ENCODE data around the gene TTN.

DNA sequence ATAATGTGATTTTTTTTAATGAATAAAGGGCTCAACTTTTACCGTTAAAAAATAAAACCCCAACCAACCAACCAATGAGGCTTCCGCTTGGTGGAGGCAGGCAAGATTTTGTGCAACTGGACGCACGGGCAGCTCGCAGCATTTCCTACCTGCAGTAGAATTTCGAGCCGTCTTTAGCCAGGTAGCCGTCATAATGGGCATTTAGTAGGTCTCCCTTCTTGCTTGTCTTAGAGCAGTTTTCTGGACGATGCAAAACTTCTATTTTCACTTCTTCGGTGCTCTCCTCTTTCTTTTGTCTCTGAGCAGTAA, 329.1 kb downstream of the TTN start:
- TF ChIP-seq POLR2A (IDR thresholded peaks at IDR 0.05) = no peak
- TF ChIP-seq, protein P1, sequence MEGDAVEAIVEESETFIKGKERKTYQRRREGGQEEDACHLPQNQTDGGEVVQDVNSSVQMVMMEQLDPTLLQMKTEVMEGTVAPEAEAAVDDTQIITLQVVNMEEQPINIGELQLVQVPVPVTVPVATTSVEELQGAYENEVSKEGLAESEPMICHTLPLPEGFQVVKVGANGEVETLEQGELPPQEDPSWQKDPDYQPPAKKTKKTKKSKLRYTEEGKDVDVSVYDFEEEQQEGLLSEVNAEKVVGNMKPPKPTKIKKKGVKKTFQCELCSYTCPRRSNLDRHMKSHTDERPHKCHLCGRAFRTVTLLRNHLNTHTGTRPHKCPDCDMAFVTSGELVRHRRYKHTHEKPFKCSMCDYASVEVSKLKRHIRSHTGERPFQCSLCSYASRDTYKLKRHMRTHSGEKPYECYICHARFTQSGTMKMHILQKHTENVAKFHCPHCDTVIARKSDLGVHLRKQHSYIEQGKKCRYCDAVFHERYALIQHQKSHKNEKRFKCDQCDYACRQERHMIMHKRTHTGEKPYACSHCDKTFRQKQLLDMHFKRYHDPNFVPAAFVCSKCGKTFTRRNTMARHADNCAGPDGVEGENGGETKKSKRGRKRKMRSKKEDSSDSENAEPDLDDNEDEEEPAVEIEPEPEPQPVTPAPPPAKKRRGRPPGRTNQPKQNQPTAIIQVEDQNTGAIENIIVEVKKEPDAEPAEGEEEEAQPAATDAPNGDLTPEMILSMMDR (IDR thresholded peaks at IDR 0.05) = no peak

All from uterus (tissue), 2 donors.